H9 (cell line): ENCODE data around the gene GNAI2. TPM values are rescaled to one million over a fixed set of nuclear protein-coding genes. Genes with fewer than 3 reads are reported as not detected.

Experiments used
- DNase-seq: peaks from one replicate; pipeline ENCODE4 v3.0.0-alpha.2; 2017
- H2AFZ ChIP-seq: one replicate; pipeline ENCODE4 v1.6.1; 2013; ENCODE audit warnings: mild to moderate bottlenecking, low read length, control low read depth, moderate library complexity
- H2AK5ac ChIP-seq: 2 replicates; pipeline ENCODE4 v1.6.1; 2013; ENCODE audit warnings: low read length, control low read depth, mixed read lengths; ENCODE audit not compliant: insufficient read length
- H2BK120ac ChIP-seq: one replicate; pipeline ENCODE4 v1.6.1; 2013; ENCODE audit warnings: low read depth, mild to moderate bottlenecking, low read length, control low read depth, inconsistent platforms; ENCODE audit not compliant: poor library complexity, severe bottlenecking
- H2BK12ac ChIP-seq: 2 replicates; pipeline ENCODE4 v1.6.1; 2013; ENCODE audit warnings: low read length, control low read depth, mixed read lengths, low read depth; ENCODE audit not compliant: insufficient read length
- H2BK15ac ChIP-seq: 2 replicates; pipeline ENCODE4 v1.6.1; 2013; ENCODE audit warnings: low read depth, low read length, control low read depth
- H2BK20ac ChIP-seq: one replicate; pipeline ENCODE4 v1.6.1; 2013; ENCODE audit warnings: low read depth, mild to moderate bottlenecking, low read length, control low read depth, inconsistent platforms; ENCODE audit not compliant: poor library complexity, severe bottlenecking
- H2BK5ac ChIP-seq: 2 replicates; pipeline ENCODE4 v1.6.1; 2013; ENCODE audit warnings: low read length, control low read depth, mixed read lengths; ENCODE audit not compliant: insufficient read length
- H3K14ac ChIP-seq: 2 replicates; pipeline ENCODE4 v1.6.1; 2013; ENCODE audit warnings: low read length, control low read depth; ENCODE audit not compliant: insufficient read depth
- H3K18ac ChIP-seq: 2 replicates; pipeline ENCODE4 v1.6.1; 2013; ENCODE audit warnings: low read depth, mild to moderate bottlenecking, mixed read lengths, low read length, control low read depth; ENCODE audit not compliant: insufficient read length
- H3K23ac ChIP-seq: 2 replicates; pipeline ENCODE4 v1.6.1; 2013; ENCODE audit warnings: low read length, control low read depth, mixed read lengths, low read depth; ENCODE audit not compliant: insufficient read length
- H3K23me2 ChIP-seq: 2 replicates; pipeline ENCODE4 v1.6.1; 2013; ENCODE audit warnings: low read depth, mild to moderate bottlenecking, mixed read lengths, low read length, control low read depth; ENCODE audit not compliant: insufficient read length, poor library complexity, severe bottlenecking
- H3K27ac ChIP-seq: 2 replicates; pipeline ENCODE4 v1.5.1; 2013; ENCODE audit warnings: low read length, control low read depth, mixed read lengths, low read depth; ENCODE audit not compliant: insufficient read length
- H3K27me3 ChIP-seq: 2 replicates; pipeline ENCODE4 v1.6.1; 2013; ENCODE audit warnings: low read length, control low read depth, inconsistent platforms; ENCODE audit not compliant: insufficient read depth
- H3K4ac ChIP-seq: 2 replicates; pipeline ENCODE4 v1.6.1; 2013; ENCODE audit warnings: low read depth, mild to moderate bottlenecking, control low read depth, inconsistent platforms, low read length, moderate library complexity
- H3K4me1 ChIP-seq: 2 replicates; pipeline ENCODE4 v1.6.1; 2013; ENCODE audit warnings: low read length, control low read depth, inconsistent platforms; ENCODE audit not compliant: insufficient read depth
- H3K4me2 ChIP-seq: 2 replicates; pipeline ENCODE4 v1.6.1; 2013; ENCODE audit warnings: low read length, control low read depth, mixed read lengths; ENCODE audit not compliant: insufficient read length, insufficient read depth
- H3K56ac ChIP-seq: 2 replicates; pipeline ENCODE4 v1.6.1; 2013; ENCODE audit warnings: low read depth, mild to moderate bottlenecking, mixed read lengths, low read length, control low read depth; ENCODE audit not compliant: insufficient read length
- H3K79me1 ChIP-seq: 2 replicates; pipeline ENCODE4 v1.6.1; 2013; ENCODE audit warnings: low read depth, mild to moderate bottlenecking, moderate library complexity, low read length, control low read depth, inconsistent platforms; ENCODE audit not compliant: insufficient read depth, poor library complexity, severe bottlenecking
- H3K79me2 ChIP-seq: 2 replicates; pipeline ENCODE4 v1.6.1; 2013; ENCODE audit warnings: low read length, control low read depth, inconsistent platforms; ENCODE audit not compliant: insufficient read depth
- H3K9ac ChIP-seq: 2 replicates; pipeline ENCODE4 v1.6.1; 2013; ENCODE audit warnings: low read length, control low read depth, mixed read lengths; ENCODE audit not compliant: insufficient read length; ENCODE audit errors: extremely low read depth
- H3K9me3 ChIP-seq: one replicate; pipeline ENCODE4 v1.6.1; 2013; ENCODE audit warnings: low read depth, low read length, inconsistent platforms; ENCODE audit not compliant: control insufficient read depth
- H3T11ph ChIP-seq: one replicate; pipeline ENCODE4 v1.6.1; 2013; ENCODE audit warnings: mild to moderate bottlenecking, low read length, control low read depth, inconsistent platforms
- H4K20me1 ChIP-seq: one replicate; pipeline ENCODE4 v1.6.1; 2013; ENCODE audit not compliant: control insufficient read depth, insufficient read length, insufficient read depth
- H4K5ac ChIP-seq: 2 replicates; pipeline ENCODE4 v1.6.1; 2013; ENCODE audit warnings: low read depth, mild to moderate bottlenecking, mixed read lengths, low read length, control low read depth; ENCODE audit not compliant: insufficient read length
- H4K8ac ChIP-seq: replicated peaks from 2 replicates; pipeline ENCODE4 v1.6.1; 2013; ENCODE audit warnings: low read length, control low read depth, mixed read lengths, low read depth; ENCODE audit not compliant: insufficient read length
- H4K91ac ChIP-seq: 2 replicates; pipeline ENCODE4 v1.6.1; 2013; ENCODE audit warnings: low read depth, mild to moderate bottlenecking, moderate library complexity, mixed read lengths, low read length, control low read depth; ENCODE audit not compliant: insufficient read length
- H3K27ac Mint-ChIP-seq, 3 experiments: 2 replicates in 2 of 3; 3 replicates in 1 of 3; pipeline ENCODE4 v1.8.0; 2020 to 2021; ENCODE audit warnings: mixed read lengths in 3 of 3, mild to moderate bottlenecking in 1 of 3, moderate library complexity in 1 of 3
- H3K27me3 Mint-ChIP-seq: 2 replicates; pipeline ENCODE4 v1.8.0; 2021; ENCODE audit warnings: low read depth, mild to moderate bottlenecking, moderate library complexity, mixed read lengths
- H3K36me3 Mint-ChIP-seq, 3 experiments: 2 replicates in 2 of 3; 3 replicates in 1 of 3; pipeline ENCODE4 v1.8.0; 2020 to 2021; ENCODE audit warnings: low read depth in 3 of 3, mixed read lengths in 3 of 3; ENCODE audit not compliant: insufficient read depth in 1 of 3
- H3K4me1 Mint-ChIP-seq, 2 experiments: 2 replicates each; pipeline ENCODE4 v1.8.0; 2020; ENCODE audit warnings: mixed read lengths in 2 of 2
- H3K4me3 Mint-ChIP-seq, 2 experiments: 2 replicates in 1 of 2; 3 replicates in 1 of 2; pipeline ENCODE4 v1.8.0; 2020 to 2021; ENCODE audit warnings: mild to moderate bottlenecking in 2 of 2, mixed read lengths in 2 of 2, moderate library complexity in 1 of 2
- H3K9me3 Mint-ChIP-seq, 2 experiments: 2 replicates in 1 of 2; 3 replicates in 1 of 2; pipeline ENCODE4 v1.8.0; 2020; ENCODE audit warnings: mild to moderate bottlenecking in 2 of 2, mixed read lengths in 2 of 2, moderate library complexity in 1 of 2
- CTCF ChIP-seq: fragments of 200-600 bp; sonication (generic); conservative IDR thresholded peaks from 3 replicates; pipeline ENCODE4 v1.8.0; 2021; ENCODE audit warnings: antibody characterized with exemption, mild to moderate bottlenecking
- WGBS: extraction: QIAGEN DNeasy Blood & Tissue Kit; methylation state at CpG from one replicate; pipeline ENCODE4 v1.1.7; 2013; ENCODE audit warnings: missing lambda C conversion rate, low lambda C conversion rate, mixed read lengths; ENCODE audit not compliant: insufficient read length; ENCODE audit errors: extremely low coverage; 5-methylcytosine and 5-hydroxymethylcytosine counted together
- total RNA-seq: library from RNA; stranded (reverse); gene quantifications from 2 replicates; pipeline ENCODE4 v1.2.1, GENCODE V29; 2021

Gene GNAI2
- total RNA-seq, 1 experiment from 2014 or later, result 218 TPM

- peaks cover 11% of the 10 kb centered on the region for H3K23me2 ChIP-seq
- peaks cover 16 to 18% of the 10 kb centered on the region in 2 experiments for H3K4me1 Mint-ChIP-seq
- peaks cover 3% of the 10 kb centered on the region; the same call in 1 of the 2 replicates for H3K79me2 ChIP-seq
- H3K79me1 ChIP-seq, result no peaks in the 10 kb centered on the region
- H3K9me3 Mint-ChIP-seq, result no peaks in the 10 kb centered on the region; a peak in 1 of 5 replicates
- H3K56ac ChIP-seq, result no peak overlapping the region
- no peak overlapping the region for H4K91ac ChIP-seq
- no CpG with 5 or more reads among the region's 22 CpGs for WGBS
- H3K4me3 Mint-ChIP-seq, result no peak overlapping the region; a peak in 1 of 5 replicates
- H2AFZ ChIP-seq, result no peak overlapping the region
- H3K23ac ChIP-seq, result no peak overlapping the region
- no peak for DNase-seq
- H3K27ac ChIP-seq, result no peak overlapping the region
- no peaks in the 10 kb centered on the region for H3K9me3 ChIP-seq
- no peaks in the 10 kb centered on the region for H3K27me3 Mint-ChIP-seq
- H3K9ac ChIP-seq, result no peak overlapping the region
- no peak overlapping the region for H2AK5ac ChIP-seq
- H2BK20ac ChIP-seq, result no peak overlapping the region
- H2BK15ac ChIP-seq, result no peak overlapping the region
- H3K4me2 ChIP-seq, result no peak overlapping the region
- no peaks in the 10 kb centered on the region for H3K27me3 ChIP-seq
- H4K20me1 ChIP-seq, result no peaks in the 10 kb centered on the region
- H3K14ac ChIP-seq, result no peak overlapping the region
- H2BK5ac ChIP-seq, result no peak overlapping the region
- TF ChIP-seq CTCF, result no peak
- H3K4ac ChIP-seq, result no peak overlapping the region
- H3T11ph ChIP-seq, result no peak overlapping the region
- no peak overlapping the region for H2BK120ac ChIP-seq
- H4K5ac ChIP-seq, result no peak overlapping the region
- no peaks in the 10 kb centered on the region for H3K4me1 ChIP-seq
- H3K18ac ChIP-seq, result no peak overlapping the region
- H3K36me3 Mint-ChIP-seq, result peaks cover 9 to 21% (median 13%) of the 10 kb centered on the region in 3 experiments; a peak in 6 of 7 replicates
- H2BK12ac ChIP-seq, result no peak overlapping the region
- H4K8ac ChIP-seq, result no peak overlapping the region
- peak overlapping the region in 1 of 3 experiments; percentile 82; a peak in 2 of 7 replicates for H3K27ac Mint-ChIP-seq
Observed at GRCh38 chr3:50294492-50295403, 58.7 kb downstream of the GNAI2 start.
